ENCODE results near the gene RNF26. TPM values are rescaled to one million over a fixed set of nuclear protein-coding genes. Genes with fewer than 3 reads are reported as not detected.

RNF26 gene
- total and polyA plus RNA-seq, 9 donors: 3.0 to 22.1 (median 18.3) TPM

- DNase-seq: no peak
- no peak overlapping the region for H3K4me3 ChIP-seq (ENCODE audit: low read length)
- H3K27ac ChIP-seq (ENCODE audit: low read length): no peak overlapping the region
- H3K9me3 ChIP-seq (replicated peaks; ENCODE audit: control insufficient read depth, low read depth, low read length): no peaks in the 10 kb centered on the region
- H3K27me3 ChIP-seq (ENCODE audit: control insufficient read depth, insufficient read depth, low read length): peaks cover 3% of the 10 kb centered on the region
- WGBS (ENCODE audit: insufficient coverage): 82% methylated on average over 2 of the region's 2 CpGs
- no peaks in the 10 kb centered on the region for H3K36me3 ChIP-seq (ENCODE audit: control insufficient read depth, insufficient read depth, low read length)
- H3K4me1 ChIP-seq (ENCODE audit: control insufficient read depth, insufficient read depth, low read length): peaks cover 27% of the 10 kb centered on the region
These were observed 50.0 kb downstream of the RNF26 start for GRCh38 chr11:119384332-119384731.

Other genes starting within 250 kb of the RNF26 start
- 3.8 TPM for gene HMBS, start 249.6 kb upstream of the RNF26 start, total RNA-seq
- gene HMBS, start 249.6 kb upstream of the RNF26 start, polyA plus RNA-seq (ENCODE audit: insufficient read depth in 1 of 8, insufficient read length in 8 of 8, low replicate concordance in 1 of 8): 10 to 100 TPM; 20.0 to 26.3 (median 22.6) TPM
- 11.8 TPM for gene DPAGT1, start 232.7 kb upstream of the RNF26 start, total RNA-seq
- 10 to 100 TPM; 23.9 to 35.0 (median 30.4) TPM for gene DPAGT1, start 232.7 kb upstream of the RNF26 start, polyA plus RNA-seq (ENCODE audit: insufficient read depth in 1 of 8, insufficient read length in 8 of 8, low replicate concordance in 1 of 8)
- gene C2CD2L, start 227.2 kb upstream of the RNF26 start, total RNA-seq: 4.3 TPM
- 1 to 10 TPM; 6.6 to 9.4 (median 7.6) TPM for gene C2CD2L, start 227.2 kb upstream of the RNF26 start, polyA plus RNA-seq (ENCODE audit: insufficient read depth in 1 of 8, insufficient read length in 8 of 8, low replicate concordance in 1 of 8)
- gene HINFP, start 212.9 kb upstream of the RNF26 start, total RNA-seq: 15.5 TPM
- gene HINFP, start 212.9 kb upstream of the RNF26 start, polyA plus RNA-seq (ENCODE audit: insufficient read depth in 1 of 8, insufficient read length in 8 of 8, low replicate concordance in 1 of 8): 10 to 100 TPM; 17.0 to 22.8 (median 17.5) TPM
- 0.13 TPM for gene ABCG4, start 185.5 kb upstream of the RNF26 start, total RNA-seq
- gene ABCG4, start 185.5 kb upstream of the RNF26 start, polyA plus RNA-seq (ENCODE audit: insufficient read depth in 1 of 8, insufficient read length in 8 of 8, low replicate concordance in 1 of 8): under 1 TPM; 0.18 to 0.60 (median 0.28) TPM
- 10.2 TPM for gene NLRX1, start 165.8 kb upstream of the RNF26 start, total RNA-seq
- 10 to 100 TPM; 10.5 to 13.8 (median 11.9) TPM for gene NLRX1, start 165.8 kb upstream of the RNF26 start, polyA plus RNA-seq (ENCODE audit: insufficient read depth in 1 of 8, insufficient read length in 8 of 8, low replicate concordance in 1 of 8)
- gene NHERF4, start 149.1 kb upstream of the RNF26 start, total RNA-seq: 0.09 TPM
- gene NHERF4, start 149.1 kb upstream of the RNF26 start, polyA plus RNA-seq (ENCODE audit: insufficient read depth in 1 of 8, insufficient read length in 8 of 8, low replicate concordance in 1 of 8): 1 to 10 TPM in 1 of 8 donors, under 1 TPM in 5, not detected in 2; 0.05 to 2.3 (median 0.10) TPM
- gene CBL, start 128.2 kb upstream of the RNF26 start, total RNA-seq: 6.0 TPM
- 10 to 100 TPM in 6 of 8 donors, 1 to 10 TPM in 2; 8.7 to 15.0 (median 11.9) TPM for gene CBL, start 128.2 kb upstream of the RNF26 start, polyA plus RNA-seq (ENCODE audit: insufficient read depth in 1 of 8, insufficient read length in 8 of 8, low replicate concordance in 1 of 8)
- 146 TPM for gene MCAM, start 17.4 kb upstream of the RNF26 start, total RNA-seq
- gene MCAM, start 17.4 kb upstream of the RNF26 start, polyA plus RNA-seq (ENCODE audit: insufficient read depth in 1 of 8, insufficient read length in 8 of 8, low replicate concordance in 1 of 8): 100 to 1,000 TPM; 167 to 231 (median 208) TPM
- 34.9 TPM for gene C1QTNF5, start 6.4 kb downstream of the RNF26 start, total RNA-seq
- gene C1QTNF5, start 6.4 kb downstream of the RNF26 start, polyA plus RNA-seq (ENCODE audit: insufficient read depth in 1 of 8, insufficient read length in 8 of 8, low replicate concordance in 1 of 8): 10 to 100 TPM; 20.3 to 41.9 (median 35.3) TPM
- gene MFRP, start 12.2 kb downstream of the RNF26 start, total RNA-seq: not detected
- not detected for gene MFRP, start 12.2 kb downstream of the RNF26 start, polyA plus RNA-seq (ENCODE audit: insufficient read depth in 1 of 8, insufficient read length in 8 of 8, low replicate concordance in 1 of 8)
- 8.3 TPM for gene USP2, start 47.2 kb downstream of the RNF26 start, total RNA-seq
- 10 to 100 TPM; 31.5 to 53.3 (median 37.9) TPM for gene USP2, start 47.2 kb downstream of the RNF26 start, polyA plus RNA-seq (ENCODE audit: insufficient read depth in 1 of 8, insufficient read length in 8 of 8, low replicate concordance in 1 of 8)
- 161 TPM for gene THY1, start 88.6 kb downstream of the RNF26 start, total RNA-seq
- gene THY1, start 88.6 kb downstream of the RNF26 start, polyA plus RNA-seq (ENCODE audit: insufficient read depth in 1 of 8, insufficient read length in 8 of 8, low replicate concordance in 1 of 8): 100 to 1,000 TPM in 7 of 8 donors, 10 to 100 TPM in 1; 89.3 to 202 (median 157) TPM

Measured in muscle of leg (tissue), 11 donors.